ENCODE data around the gene FAM120AOS.

DNA sequence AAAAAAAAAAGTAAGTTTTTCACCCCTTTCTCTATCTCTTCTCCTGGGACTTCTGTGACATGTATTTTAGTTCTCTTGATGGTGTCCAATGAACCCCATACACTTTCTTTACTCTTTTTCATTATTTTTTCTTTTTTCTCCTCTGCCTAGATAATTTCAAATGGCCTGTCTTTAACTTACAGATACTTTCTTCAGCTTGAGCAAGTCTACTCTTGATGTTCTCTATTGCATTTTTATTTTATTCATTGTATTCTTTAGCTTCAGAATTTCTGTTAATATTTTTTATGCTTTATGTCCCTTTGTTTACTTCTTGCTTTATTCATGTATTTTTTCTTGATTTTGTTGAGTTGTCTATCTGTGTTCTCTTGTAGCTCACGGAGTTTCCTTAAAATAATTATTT is 34.4 kb downstream of the FAM120AOS start:
- TF ChIP-seq, protein P1, sequence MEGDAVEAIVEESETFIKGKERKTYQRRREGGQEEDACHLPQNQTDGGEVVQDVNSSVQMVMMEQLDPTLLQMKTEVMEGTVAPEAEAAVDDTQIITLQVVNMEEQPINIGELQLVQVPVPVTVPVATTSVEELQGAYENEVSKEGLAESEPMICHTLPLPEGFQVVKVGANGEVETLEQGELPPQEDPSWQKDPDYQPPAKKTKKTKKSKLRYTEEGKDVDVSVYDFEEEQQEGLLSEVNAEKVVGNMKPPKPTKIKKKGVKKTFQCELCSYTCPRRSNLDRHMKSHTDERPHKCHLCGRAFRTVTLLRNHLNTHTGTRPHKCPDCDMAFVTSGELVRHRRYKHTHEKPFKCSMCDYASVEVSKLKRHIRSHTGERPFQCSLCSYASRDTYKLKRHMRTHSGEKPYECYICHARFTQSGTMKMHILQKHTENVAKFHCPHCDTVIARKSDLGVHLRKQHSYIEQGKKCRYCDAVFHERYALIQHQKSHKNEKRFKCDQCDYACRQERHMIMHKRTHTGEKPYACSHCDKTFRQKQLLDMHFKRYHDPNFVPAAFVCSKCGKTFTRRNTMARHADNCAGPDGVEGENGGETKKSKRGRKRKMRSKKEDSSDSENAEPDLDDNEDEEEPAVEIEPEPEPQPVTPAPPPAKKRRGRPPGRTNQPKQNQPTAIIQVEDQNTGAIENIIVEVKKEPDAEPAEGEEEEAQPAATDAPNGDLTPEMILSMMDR (IDR thresholded peaks at IDR 0.05; ENCODE audit: low read depth, low read length, poor library complexity, severe bottlenecking) = no peak
- no peak for TF ChIP-seq EZH2phosphoT487 (IDR thresholded peaks at IDR 0.05; ENCODE audit: borderline replicate concordance, low read length)
